Neuronal stem cell (in vitro differentiated cells): ENCODE data around the gene ATXN7.

Source experiments
- DNase-seq: peaks from one replicate; pipeline ENCODE4 v3.0.0-alpha.2; 2013; ENCODE audit warnings: low spot score
- H2AFZ ChIP-seq: one replicate; pipeline ENCODE4 v1.6.1; 2013; ENCODE audit warnings: mild to moderate bottlenecking, low read length, inconsistent platforms
- H2AK5ac ChIP-seq: 2 replicates; pipeline ENCODE4 v1.6.1; 2013; ENCODE audit warnings: low read depth, mild to moderate bottlenecking, inconsistent platforms, low read length, moderate library complexity, mixed read lengths
- H2BK120ac ChIP-seq: 2 replicates; pipeline ENCODE4 v1.6.1; 2013; ENCODE audit warnings: low read depth, mild to moderate bottlenecking, inconsistent platforms, low read length, moderate library complexity, mixed read lengths
- H2BK12ac ChIP-seq: one replicate; pipeline ENCODE4 v1.6.1; 2013; ENCODE audit warnings: low read length, inconsistent platforms
- H2BK15ac ChIP-seq: 2 replicates; pipeline ENCODE4 v1.6.1; 2013; ENCODE audit warnings: mild to moderate bottlenecking, low read length, inconsistent platforms, mixed read lengths
- H2BK5ac ChIP-seq: one replicate; pipeline ENCODE4 v1.6.1; 2013; ENCODE audit warnings: inconsistent platforms, mild to moderate bottlenecking, low read length, moderate library complexity
- H3K14ac ChIP-seq: one replicate; pipeline ENCODE4 v1.6.1; 2013; ENCODE audit warnings: low read length, inconsistent platforms
- H3K18ac ChIP-seq: 2 replicates; pipeline ENCODE4 v1.6.1; 2013; ENCODE audit warnings: low read length, inconsistent platforms
- H3K23ac ChIP-seq: 2 replicates; pipeline ENCODE4 v1.6.1; 2013; ENCODE audit warnings: low read depth, mild to moderate bottlenecking, mixed read lengths, low read length, inconsistent platforms; ENCODE audit not compliant: poor library complexity
- H3K27ac ChIP-seq: replicated peaks from 3 replicates; pipeline ENCODE4 v1.5.1; 2013; ENCODE audit warnings: low read length, inconsistent platforms
- H3K27me3 ChIP-seq, 3 experiments: 2 replicates each; pipeline ENCODE4 v1.6.1; 2013; ENCODE audit warnings: low read length in 3 of 3, mild to moderate bottlenecking in 2 of 3, inconsistent platforms in 1 of 3, low read depth in 1 of 3, mixed read lengths in 1 of 3, moderate library complexity in 1 of 3; ENCODE audit not compliant: control insufficient read depth in 3 of 3, insufficient read depth in 3 of 3
- H3K36me3 ChIP-seq, 2 donors: replicated peaks in 1 of 2; 2 replicates each; pipeline ENCODE4 v1.6.1; 2013; ENCODE audit warnings: low read length in 2 of 2; ENCODE audit not compliant: control insufficient read depth in 2 of 2, insufficient read depth in 2 of 2
- H3K4ac ChIP-seq: 2 replicates; pipeline ENCODE4 v1.6.1; 2013; ENCODE audit warnings: inconsistent platforms, mild to moderate bottlenecking, low read length, moderate library complexity
- H3K4me1 ChIP-seq, 2 donors: 1 replicate in 1 of 2; 2 replicates in 1 of 2; pipeline ENCODE4 v1.6.1; 2013; ENCODE audit warnings: low read length in 2 of 2, low read depth in 1 of 2; ENCODE audit not compliant: control insufficient read depth in 2 of 2, insufficient read depth in 1 of 2
- H3K4me2 ChIP-seq: one replicate; pipeline ENCODE4 v1.6.1; 2013; ENCODE audit warnings: mild to moderate bottlenecking, low read length, inconsistent platforms; ENCODE audit not compliant: insufficient read depth, poor library complexity, severe bottlenecking
- H3K4me3 ChIP-seq, 2 donors: 2 replicates each; pipeline ENCODE4 v1.5.1; 2013; ENCODE audit warnings: low read length in 2 of 2, mild to moderate bottlenecking in 2 of 2, inconsistent platforms in 1 of 2, moderate library complexity in 1 of 2
- H3K79me1 ChIP-seq: one replicate; pipeline ENCODE4 v1.6.1; 2013; ENCODE audit warnings: low read depth, mild to moderate bottlenecking, inconsistent platforms, low read length, moderate library complexity
- H3K9ac ChIP-seq: one replicate; pipeline ENCODE4 v1.6.1; 2013; ENCODE audit warnings: mild to moderate bottlenecking, low read depth, low read length, inconsistent platforms; ENCODE audit not compliant: poor library complexity
- H3K9me3 ChIP-seq, 2 donors: replicated peaks in 1 of 2; 2 replicates each; pipeline versions ENCODE3 to v1.6.1; 2013; ENCODE audit warnings: low read length in 2 of 2, mild to moderate bottlenecking in 2 of 2, inconsistent platforms in 1 of 2, low read depth in 1 of 2, mixed read lengths in 1 of 2, moderate library complexity in 1 of 2; ENCODE audit not compliant: control insufficient read depth in 2 of 2, insufficient read depth in 1 of 2
- H4K8ac ChIP-seq: one replicate; pipeline ENCODE4 v1.6.1; 2013; ENCODE audit warnings: low read depth, mild to moderate bottlenecking, inconsistent platforms, low read length, moderate library complexity
- H4K91ac ChIP-seq: one replicate; pipeline ENCODE4 v1.6.1; 2013; ENCODE audit warnings: low read length, low read depth, mild to moderate bottlenecking, inconsistent platforms; ENCODE audit not compliant: poor library complexity
- WGBS, 2 donors: extraction: QIAGEN DNeasy Blood & Tissue Kit; methylation state at CpG; one replicate each; pipeline ENCODE4 v1.1.7; 2013; ENCODE audit warnings: missing lambda C conversion rate in 2 of 2, mixed read lengths in 1 of 2; ENCODE audit not compliant: insufficient read length in 2 of 2, insufficient replicate concordance in 1 of 2; ENCODE audit errors: extremely low coverage in 2 of 2; 5-methylcytosine and 5-hydroxymethylcytosine counted together

The ATXN7 gene

GRCh38 chr3:63895422-63896189 is 31.9 kb downstream of the ATXN7 start:
- peaks cover 4 to 27% of the 10 kb centered on the region in 2 donors for H3K36me3 ChIP-seq
- H2BK120ac ChIP-seq = no peak overlapping the region
- no peak overlapping the region for H3K14ac ChIP-seq
- H2BK15ac ChIP-seq = no peak overlapping the region
- no peak overlapping the region for H2BK12ac ChIP-seq
- DNase-seq = no peak
- H3K79me1 ChIP-seq = no peaks in the 10 kb centered on the region
- H2BK5ac ChIP-seq = no peak overlapping the region
- no peak overlapping the region for H3K4me2 ChIP-seq
- H3K27ac ChIP-seq = no peak overlapping the region
- no peak overlapping the region for H3K4me3 ChIP-seq
- H2AK5ac ChIP-seq = no peak overlapping the region
- no peaks in the 10 kb centered on the region for H3K27me3 ChIP-seq
- H4K8ac ChIP-seq = no peak overlapping the region
- H3K9me3 ChIP-seq = no peaks in the 10 kb centered on the region
- no peak overlapping the region for H3K4ac ChIP-seq
- no peak overlapping the region for H3K23ac ChIP-seq
- H3K4me1 ChIP-seq = peaks cover 0 to 2% of the 10 kb centered on the region in 2 donors
- H3K18ac ChIP-seq = no peak overlapping the region
- H4K91ac ChIP-seq = no peak overlapping the region
- H3K9ac ChIP-seq = no peak overlapping the region
- H2AFZ ChIP-seq = no peak overlapping the region
- WGBS, 2 donors = no CpG with 5 or more reads among the region's 5 CpGs

- Histone ChIP-seq H3K9me3 (no peaks in the 10 kb centered on the region), H2BK5ac (no peak overlapping the region), H2BK15ac (no peak overlapping the region), H3K4me1 (peaks cover 0 to 2% of the 10 kb centered on the region in 2 donors), H3K14ac (no peak overlapping the region), H4K91ac (no peak overlapping the region), H3K9ac (no peak overlapping the region), H3K4ac (no peak overlapping the region), H3K36me3 (peaks cover 6 to 36% of the 10 kb centered on the region in 2 donors), H3K27ac (no peak overlapping the region), H3K4me3 (no peak overlapping the region), H3K79me1 (no peaks in the 10 kb centered on the region), H3K4me2 (no peak overlapping the region), H3K27me3 (no peaks in the 10 kb centered on the region), H2BK12ac (no peak overlapping the region), H2BK120ac (no peak overlapping the region), H3K23ac (no peak overlapping the region), H4K8ac (no peak overlapping the region), H3K18ac (no peak overlapping the region), H2AFZ (no peak overlapping the region), H2AK5ac (no peak overlapping the region)
- WGBS, 2 donors = no CpG with 5 or more reads among the region's 1 CpG
- no peak for DNase-seq
Measured at GRCh38 chr3:63896332-63897030, 32.8 kb downstream of the ATXN7 start.

- H3K9me3 ChIP-seq = no peaks in the 10 kb centered on the region
- no CpG with 5 or more reads among the region's 5 CpGs for WGBS, 2 donors
- H3K4me2 ChIP-seq = no peak overlapping the region
- no peak overlapping the region for H3K23ac ChIP-seq
- H3K79me1 ChIP-seq = no peaks in the 10 kb centered on the region
- H2BK15ac ChIP-seq = no peak overlapping the region
- no peak overlapping the region for H2AFZ ChIP-seq
- H3K27ac ChIP-seq = no peak overlapping the region
- H2BK12ac ChIP-seq = no peak overlapping the region
- H2BK120ac ChIP-seq = no peak overlapping the region
- no peak overlapping the region for H3K4me3 ChIP-seq
- H3K4ac ChIP-seq = no peak overlapping the region
- H3K14ac ChIP-seq = no peak overlapping the region
- no peaks in the 10 kb centered on the region for H3K27me3 ChIP-seq
- no peak overlapping the region for H3K18ac ChIP-seq
- H4K8ac ChIP-seq = no peak overlapping the region
- peaks cover 6 to 44% of the 10 kb centered on the region in 2 donors for H3K36me3 ChIP-seq
- no peak overlapping the region for H2BK5ac ChIP-seq
- DNase-seq = no peak
- H3K9ac ChIP-seq = no peak overlapping the region
- no peak overlapping the region for H2AK5ac ChIP-seq
- H3K4me1 ChIP-seq = peaks cover 0 to 2% of the 10 kb centered on the region in 2 donors
- H4K91ac ChIP-seq = no peak overlapping the region
Measured at GRCh38 chr3:63900010-63900409, 36.3 kb downstream of the ATXN7 start.

DNA sequence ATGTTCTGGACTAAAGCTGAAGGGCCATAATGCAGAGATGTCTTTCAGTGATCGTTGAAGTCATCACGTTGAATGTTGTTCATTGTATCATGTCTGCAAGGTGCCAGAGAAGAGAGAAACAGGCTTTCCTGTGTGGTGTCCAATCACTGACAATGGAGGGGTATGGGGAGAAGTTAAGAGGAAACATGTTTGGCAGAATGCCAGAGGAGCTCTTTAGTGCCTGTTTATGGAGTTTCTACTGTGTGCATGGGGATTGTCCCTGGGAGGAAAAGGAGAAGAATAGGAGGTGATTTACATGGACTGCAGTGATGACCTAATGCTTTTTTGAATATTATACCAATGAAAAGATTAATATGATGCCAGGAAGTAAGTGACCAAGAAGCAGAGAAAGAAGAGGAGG is 36.8 kb downstream of the ATXN7 start:
- DNase-seq = no peak

More for the DNA sequence above, 36.8 kb downstream of the ATXN7 start:
- no peak overlapping the region for H4K8ac ChIP-seq
- H3K27ac ChIP-seq = no peak overlapping the region
- H4K91ac ChIP-seq = no peak overlapping the region
- no peak overlapping the region for H3K23ac ChIP-seq
- H3K9ac ChIP-seq = no peak overlapping the region
- peaks cover 6 to 45% of the 10 kb centered on the region in 2 donors for H3K36me3 ChIP-seq
- peaks cover 0 to 2% of the 10 kb centered on the region in 2 donors for H3K4me1 ChIP-seq
- H3K79me1 ChIP-seq = no peaks in the 10 kb centered on the region
- H3K4me2 ChIP-seq = no peak overlapping the region
- no peak overlapping the region for H3K4me3 ChIP-seq
- no peak overlapping the region for H2BK15ac ChIP-seq
- WGBS, 2 donors = no CpG with 5 or more reads among the region's 2 CpGs
- H3K18ac ChIP-seq = no peak overlapping the region
- no peak overlapping the region for H3K14ac ChIP-seq
- H2BK120ac ChIP-seq = no peak overlapping the region
- no peak overlapping the region for H2AFZ ChIP-seq
- H2AK5ac ChIP-seq = no peak overlapping the region
- no peaks in the 10 kb centered on the region for H3K27me3 ChIP-seq
- H3K9me3 ChIP-seq = no peaks in the 10 kb centered on the region
- H3K4ac ChIP-seq = no peak overlapping the region
- no peak overlapping the region for H2BK12ac ChIP-seq
- H2BK5ac ChIP-seq = no peak overlapping the region
